HG02943 (cell line): ENCODE data around the gene RNF150.
"Not testable (repeated sequence)": the region's sequence is repeated elsewhere in the genome, so short reads cannot be mapped to it uniquely, and the experiment has no call there.

Experiments used
- ATAC-seq: cut with Tn5 transposase; IDR thresholded peaks from one replicate; pipeline ENCODE4 v1.9.1; 2021; ENCODE audit warnings: mild to moderate bottlenecking, low read depth, moderate library complexity; ENCODE audit not compliant: unreplicated experiment

Gene RNF150

GRCh38 chr4:141079393-141079930 is 53.8 kb downstream of the RNF150 start:
- ATAC-seq = no peak

DNA sequence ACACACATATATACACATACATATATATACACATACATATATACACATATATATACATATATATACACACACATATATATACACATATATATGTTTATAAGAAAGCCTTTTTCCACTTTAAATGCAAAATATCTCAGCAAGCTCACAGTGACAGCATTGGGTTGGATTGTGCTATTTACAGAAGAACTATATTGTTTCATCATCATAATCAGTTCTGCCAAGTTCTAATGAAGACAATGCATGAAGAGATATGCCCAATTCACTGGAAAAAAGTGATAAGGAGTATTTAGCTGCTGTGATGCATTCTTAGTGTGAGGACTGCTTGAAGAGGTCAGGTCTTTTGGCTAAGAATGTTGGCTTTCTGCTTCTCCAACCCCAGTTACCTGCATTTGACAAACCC is 54.4 kb downstream of the RNF150 start:
- ATAC-seq = no peak

DNA sequence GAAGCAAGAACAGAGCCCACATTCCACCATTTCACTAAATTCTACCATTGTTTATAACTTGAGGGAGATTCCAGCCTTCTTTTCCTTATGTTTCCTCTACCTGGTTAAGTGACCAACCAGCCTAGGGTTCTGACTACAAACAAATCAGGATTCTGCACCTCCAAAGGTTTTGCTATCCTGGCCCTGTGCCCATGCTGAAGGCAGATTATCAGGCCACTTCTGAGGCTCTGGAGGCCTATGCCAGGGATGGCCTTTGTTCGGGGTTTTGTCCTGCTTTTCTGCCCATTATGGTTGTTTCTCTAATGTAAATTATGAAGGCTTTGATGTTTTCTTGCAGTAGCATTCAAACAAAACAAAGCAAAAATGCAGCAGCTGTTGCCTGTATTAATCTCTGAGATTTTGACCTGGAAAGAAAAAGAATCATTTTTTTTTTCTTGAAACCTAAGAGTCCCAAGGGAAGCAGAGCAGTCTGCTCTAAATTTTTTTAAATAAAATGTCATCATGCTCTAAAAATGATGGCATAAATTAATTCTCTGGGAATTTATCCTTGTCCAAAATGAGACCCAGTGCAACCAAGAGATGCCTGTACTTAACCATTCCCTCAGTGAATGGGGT is 55.6 kb downstream of the RNF150 start:
- no peak for ATAC-seq

- ATAC-seq = no peak
Observed at GRCh38 chr4:141075553-141075952, 57.7 kb downstream of the RNF150 start.

- no peak for ATAC-seq
Observed at GRCh38 chr4:141074098-141074878, 59.0 kb downstream of the RNF150 start.

DNA sequence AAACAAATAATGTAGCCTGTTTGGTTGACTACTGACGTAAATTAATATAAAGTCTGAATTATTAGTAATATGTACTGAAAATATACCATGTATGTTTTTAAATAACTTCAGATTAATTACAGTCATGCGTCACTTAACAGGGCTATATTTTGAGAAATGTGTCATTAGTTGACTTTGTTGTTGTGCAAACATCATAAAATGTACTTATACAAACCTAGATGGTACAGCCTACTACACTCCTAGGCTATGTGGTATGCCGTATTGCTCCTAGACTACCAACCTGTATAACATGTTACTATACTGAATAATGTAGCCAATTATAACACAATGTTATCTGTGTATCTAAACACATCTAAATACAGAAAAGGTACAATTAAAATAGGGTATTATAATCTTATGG is 66.6 kb downstream of the RNF150 start:
- no peak for ATAC-seq

GRCh38 chr4:141065872-141066271 is 67.4 kb downstream of the RNF150 start:
- ATAC-seq = no peak

DNA sequence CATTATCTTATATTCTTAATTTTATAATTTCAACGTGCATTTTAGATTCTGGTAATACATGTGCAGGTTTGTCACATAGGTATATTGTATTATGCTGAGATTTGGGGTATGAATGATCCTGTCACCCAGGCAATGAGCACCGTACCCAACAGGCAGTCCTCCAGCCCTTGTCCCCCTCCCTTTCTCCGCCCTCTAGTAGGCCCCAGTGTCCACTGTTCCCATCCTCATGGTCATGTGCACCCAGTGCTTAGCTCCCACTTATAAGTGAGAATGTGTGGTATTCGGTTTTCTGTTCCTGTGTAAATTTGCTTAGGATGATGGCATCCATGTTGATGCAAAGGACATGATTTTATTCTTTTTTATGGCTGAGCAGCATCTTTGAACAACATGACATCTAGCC is 70.6 kb downstream of the RNF150 start:
- ATAC-seq = no peak

GRCh38 chr4:141058591-141059512 is 74.4 kb downstream of the RNF150 start:
- no peak for ATAC-seq

DNA sequence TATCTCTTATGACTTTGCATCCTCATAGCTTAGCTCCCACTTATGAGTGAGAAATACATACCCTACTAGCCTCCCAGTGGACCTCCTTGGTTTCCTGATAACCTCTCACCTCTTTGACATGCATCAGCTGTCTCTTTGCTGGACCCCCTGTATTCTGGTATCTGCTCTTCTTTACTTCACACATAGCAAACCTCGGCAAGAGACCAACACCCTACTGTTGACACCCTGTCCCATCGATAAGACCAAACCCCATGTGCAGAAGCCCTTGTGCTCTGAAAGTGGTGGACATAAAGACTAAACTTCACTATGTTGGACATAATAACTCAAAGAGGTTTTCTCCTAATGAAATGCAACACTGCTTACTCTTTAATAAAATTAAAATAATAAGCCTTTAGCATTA is 75.7 kb downstream of the RNF150 start:
- no peak for ATAC-seq

DNA sequence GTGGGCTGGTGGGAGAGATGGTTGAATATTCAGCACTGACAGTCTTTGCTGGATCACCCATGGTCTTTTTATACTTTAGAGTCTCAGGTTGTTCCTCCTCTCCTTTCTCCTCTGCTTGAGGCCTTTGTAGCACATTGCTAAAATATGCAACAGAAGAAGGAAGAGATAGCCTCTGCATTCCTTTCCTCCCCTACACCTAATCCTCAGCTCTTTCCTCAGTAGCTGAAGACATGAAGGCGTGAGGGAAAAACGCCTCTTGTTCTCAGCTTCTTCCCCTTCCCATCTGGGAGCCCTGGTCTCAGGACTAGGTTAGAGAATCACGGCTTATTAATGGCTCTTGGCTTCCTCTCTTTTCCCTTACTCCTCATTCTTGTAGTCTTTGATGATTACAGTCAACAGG is 76.8 kb downstream of the RNF150 start:
- no peak for ATAC-seq

- ATAC-seq = no peak
Observed at GRCh38 chr4:141054446-141054845, 78.8 kb downstream of the RNF150 start.

- not testable (repeated sequence) for ATAC-seq
Observed at GRCh38 chr4:141050999-141051398, 82.3 kb downstream of the RNF150 start.

GRCh38 chr4:141047228-141047884 is 85.9 kb downstream of the RNF150 start:
- no peak for ATAC-seq

DNA sequence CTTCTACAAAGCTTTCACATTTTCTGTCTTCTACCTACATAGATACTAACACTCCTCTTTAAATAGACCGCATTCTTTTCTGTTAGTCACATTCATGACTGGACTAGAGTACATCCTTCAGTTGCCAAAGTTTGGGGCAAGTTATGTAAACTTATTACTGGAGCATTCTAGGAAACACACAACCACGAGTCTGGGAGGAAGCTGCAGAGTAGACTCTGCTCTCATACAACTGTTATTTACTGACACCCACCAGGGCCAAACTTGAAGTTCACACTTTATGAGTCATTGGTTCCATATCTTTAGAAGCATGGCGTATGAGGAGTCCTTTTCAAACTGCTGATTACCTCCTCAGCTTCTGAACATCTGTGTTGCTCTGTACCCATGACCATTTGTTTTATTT is 87.0 kb downstream of the RNF150 start:
- ATAC-seq = no peak

DNA sequence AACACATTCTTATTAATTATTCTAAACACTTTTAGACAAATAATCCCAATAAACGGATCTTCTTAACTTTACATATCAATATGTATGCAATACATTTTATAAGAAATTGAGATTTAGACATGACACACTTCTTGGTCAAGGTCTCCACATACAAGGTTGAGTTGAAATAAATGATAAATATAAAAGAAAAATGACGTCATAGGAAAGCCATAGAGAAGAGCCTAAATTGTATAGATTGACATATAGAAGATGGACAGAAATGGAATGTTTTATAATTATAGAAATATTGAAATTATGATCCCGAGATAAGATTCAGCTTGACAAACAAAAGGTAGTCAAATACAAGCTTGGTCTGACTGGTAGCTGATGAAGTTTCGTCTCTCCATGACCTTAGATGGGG is 87.4 kb downstream of the RNF150 start:
- no peak for ATAC-seq

DNA sequence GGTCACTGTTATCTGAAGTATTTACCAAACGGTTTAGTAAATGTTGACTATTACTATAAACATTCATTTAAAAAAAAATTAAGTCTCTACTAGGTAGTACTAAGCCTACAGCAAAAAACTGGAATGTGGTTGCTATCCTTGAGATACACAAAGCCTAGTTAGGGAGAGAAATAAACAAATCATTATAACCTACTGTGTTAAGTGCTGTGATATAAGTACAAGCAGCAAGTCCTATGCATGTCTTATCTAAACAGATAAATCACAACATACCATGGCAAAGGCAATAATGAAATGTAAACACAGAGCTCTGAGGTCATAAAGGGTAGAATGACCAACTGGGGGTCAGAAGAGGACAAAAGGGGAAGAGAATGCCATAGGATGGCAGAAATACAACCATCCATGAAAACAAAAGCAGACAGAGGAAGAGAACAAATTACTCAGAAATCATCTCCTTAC is 92.2 kb downstream of the RNF150 start:
- no peak for ATAC-seq

DNA sequence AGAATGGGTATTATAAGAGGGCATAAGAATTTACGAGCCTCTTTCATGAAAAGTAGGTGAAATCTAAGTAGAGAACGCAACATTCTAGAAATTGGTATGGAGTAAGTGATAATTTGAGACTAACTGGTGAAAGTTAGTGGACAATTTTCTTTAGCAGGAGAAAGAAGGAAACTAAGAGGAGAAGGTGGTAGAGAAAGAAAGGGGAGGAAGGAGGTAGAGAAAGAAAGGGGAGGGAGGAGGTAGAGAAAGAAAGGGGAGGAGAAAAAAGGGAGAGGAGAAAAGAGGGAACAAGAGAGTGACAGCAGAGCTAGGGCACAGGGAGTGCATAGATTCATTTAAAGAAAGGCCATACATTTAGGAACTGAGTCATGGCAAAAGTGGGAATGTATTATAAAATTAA is 94.1 kb downstream of the RNF150 start:
- ATAC-seq = no peak

DNA sequence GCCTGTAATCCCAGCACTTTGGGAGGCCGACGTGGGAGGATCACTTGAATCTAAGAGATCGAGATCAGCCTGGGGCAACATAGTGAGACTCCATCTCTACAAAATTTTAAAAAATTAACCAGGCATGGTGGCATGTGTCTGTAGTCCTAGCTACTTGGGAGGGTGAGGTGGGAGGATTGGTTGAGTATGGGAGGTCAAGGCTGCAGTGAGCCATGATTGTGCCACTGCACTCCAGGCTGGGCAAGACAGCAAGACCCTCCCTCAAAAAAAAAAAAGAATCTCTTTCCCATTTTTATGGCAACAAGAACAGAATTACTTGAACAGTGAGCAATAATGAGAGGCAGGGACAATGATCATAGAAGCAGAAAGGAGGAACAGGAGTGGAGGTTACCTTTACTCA is 94.8 kb downstream of the RNF150 start:
- ATAC-seq = no peak

- no peak for ATAC-seq
Observed at GRCh38 chr4:141037446-141037845, 95.8 kb downstream of the RNF150 start.
